Ishikawa (cell line): ENCODE data around the gene QRSL1.

Experiments used
- CEBPB ChIP-seq: IDR thresholded peaks from 2 replicates; pipeline ENCODE4 v1.6.1; 2012
- EGR1 ChIP-seq: IDR thresholded peaks from 2 replicates; pipeline ENCODE4 v1.6.1; 2012
- EP300 ChIP-seq: IDR thresholded peaks from 2 replicates; pipeline ENCODE4 v1.6.1; 2012; ENCODE audit warnings: borderline replicate concordance
- TAF1 ChIP-seq: IDR thresholded peaks from 2 replicates; pipeline ENCODE4 v1.6.1; 2012; ENCODE audit warnings: low read depth, mild to moderate bottlenecking
- TCF12 ChIP-seq: IDR thresholded peaks from 2 replicates; pipeline ENCODE4 v1.6.1; 2012; ENCODE audit warnings: low read depth
- YY1 ChIP-seq: IDR thresholded peaks from 2 replicates; pipeline ENCODE4 v1.6.1; 2012; ENCODE audit warnings: low read depth
- ZBTB7A ChIP-seq: IDR thresholded peaks from 2 replicates; pipeline ENCODE4 v1.6.1; 2012; ENCODE audit warnings: low read depth
- TF ChIP-seq, protein P1 (sequence below): IDR thresholded peaks from 2 replicates; pipeline ENCODE4 v1.6.1; 2012

DNA sequence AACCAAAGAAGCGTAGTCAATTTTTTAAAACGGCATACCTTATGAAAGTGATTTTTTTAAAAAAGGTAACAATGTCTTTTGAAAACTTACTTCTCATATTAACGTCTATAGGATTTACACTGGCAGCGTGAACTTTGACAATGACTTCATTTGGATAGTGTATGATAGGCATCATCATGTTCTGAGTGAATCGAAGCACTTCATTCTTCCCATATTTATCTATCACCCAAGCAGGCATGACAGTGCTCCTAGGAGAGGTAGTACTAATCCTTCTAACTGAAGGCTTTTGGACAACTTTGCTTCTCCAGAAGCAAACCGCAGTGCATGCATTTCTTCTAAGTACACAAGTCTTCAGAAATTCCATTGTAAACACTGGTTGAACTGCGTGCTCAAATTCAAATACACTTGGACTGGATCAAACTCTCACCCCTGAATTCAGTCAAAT lies 698 bp upstream of the QRSL1 start:
- TF ChIP-seq ZBTB7A (no peak), TCF12 (no peak), CEBPB (no peak), YY1 (no peak), EGR1 (no peak), EP300 (no peak), TAF1 (no peak)
- TF ChIP-seq, protein P1, sequence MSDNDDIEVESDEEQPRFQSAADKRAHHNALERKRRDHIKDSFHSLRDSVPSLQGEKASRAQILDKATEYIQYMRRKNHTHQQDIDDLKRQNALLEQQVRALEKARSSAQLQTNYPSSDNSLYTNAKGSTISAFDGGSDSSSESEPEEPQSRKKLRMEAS: no peak
